Gastrocnemius medialis (tissue), 4 donors: Measurements from ENCODE around the gene PPDPF. TPM values are rescaled to one million over a fixed set of nuclear protein-coding genes. Genes with fewer than 3 reads are reported as not detected.

ENCODE experiments used
- ATAC-seq, 2 donors: fragments of 150-250 bp; one replicate each; pipeline ENCODE4 v1.9.1; 2016
- DNase-seq, 2 donors: peaks; one replicate each; pipeline ENCODE4 v3.0.0-alpha.2; 2019
- H3K27ac ChIP-seq, 4 donors: fragments of 200-600 bp; sonication (generic); 1 replicate in 1 of 4; 2 replicates in 3 of 4; pipeline ENCODE4 v1.5.1; 2016 to 2018; ENCODE audit warnings: mild to moderate bottlenecking in 2 of 4, moderate library complexity in 1 of 4
- H3K27me3 ChIP-seq, 3 donors: fragments of 200-600 bp; sonication (generic) in 2 of 3; 1 replicate in 1 of 3; 2 replicates in 2 of 3; pipeline versions ENCODE4 v1.5.1 to v1.6.0; 2016 to 2019; ENCODE audit warnings: mild to moderate bottlenecking in 1 of 3, moderate library complexity in 1 of 3
- H3K36me3 ChIP-seq, 2 donors: fragments of 200-600 bp; sonication (generic) in 1 of 2; one replicate each; pipeline ENCODE4 v1.5.1; 2017 to 2018
- H3K4me1 ChIP-seq, 2 donors: fragments of 200-600 bp; sonication (generic) in 1 of 2; one replicate each; pipeline ENCODE4 v1.5.1; 2016 to 2017; ENCODE audit warnings: mild to moderate bottlenecking in 2 of 2
- H3K4me3 ChIP-seq, 4 donors: fragments of 200-600 bp; sonication (generic) in 3 of 4; 1 replicate in 1 of 4; 2 replicates in 3 of 4; pipeline ENCODE4 v1.5.1; 2016 to 2019; ENCODE audit warnings: mild to moderate bottlenecking in 2 of 4
- H3K9me3 ChIP-seq, 3 donors: fragments of 200-600 bp; sonication (generic) in 2 of 3; 1 replicate in 1 of 3; 2 replicates in 2 of 3; pipeline ENCODE4 v1.5.1; 2016 to 2019
- CTCF ChIP-seq, 5 experiments: fragments of 450-650 bp in 3 of 5; fragments of 200-600 bp in 2 of 5; sonication (generic) in 2 of 5; IDR thresholded peaks in 4 of 5; conservative IDR thresholded peaks in 1 of 5; 1 replicate in 4 of 5; 2 replicates in 1 of 5; pipeline ENCODE4 v1.5.1; 2016 to 2019; ENCODE audit warnings: antibody characterized with exemption in 5 of 5, mild to moderate bottlenecking in 3 of 5, moderate library complexity in 3 of 5
- POLR2A ChIP-seq, 2 donors: fragments of 450-650 bp; IDR thresholded peaks; one replicate each; pipeline ENCODE4 v1.6.1; 2017; ENCODE audit warnings: antibody characterized with exemption in 2 of 2, mild to moderate bottlenecking in 2 of 2, moderate library complexity in 2 of 2
- in situ Hi-C, 4 donors: fragments of 200-750 bp; cut with MboI; loops; one replicate each; pipeline versions ENCODE4 v1.15.0 to v1.8.0; 2017; ENCODE audit warnings: low sequenced_read_pairs in 4 of 4
- intact Hi-C: fragments of 100-400 bp; cut with DNase I; formaldehyde crosslinking; loops from one replicate; pipeline ENCODE4 v1.15.1; 2023; ENCODE audit warnings: low total_unique reads
- total RNA-seq, 4 donors: library from RNA; depleted of rRNA; stranded (reverse); fragments of >200 nt; gene quantifications; one replicate each; pipeline versions ENCODE4 v1.1.0 to v1.2.3, GENCODE V29; 2016

PPDPF gene
- total RNA-seq, 4 donors from 2014 or later, result 50.2 to 207 (median 76.1) TPM

DNA sequence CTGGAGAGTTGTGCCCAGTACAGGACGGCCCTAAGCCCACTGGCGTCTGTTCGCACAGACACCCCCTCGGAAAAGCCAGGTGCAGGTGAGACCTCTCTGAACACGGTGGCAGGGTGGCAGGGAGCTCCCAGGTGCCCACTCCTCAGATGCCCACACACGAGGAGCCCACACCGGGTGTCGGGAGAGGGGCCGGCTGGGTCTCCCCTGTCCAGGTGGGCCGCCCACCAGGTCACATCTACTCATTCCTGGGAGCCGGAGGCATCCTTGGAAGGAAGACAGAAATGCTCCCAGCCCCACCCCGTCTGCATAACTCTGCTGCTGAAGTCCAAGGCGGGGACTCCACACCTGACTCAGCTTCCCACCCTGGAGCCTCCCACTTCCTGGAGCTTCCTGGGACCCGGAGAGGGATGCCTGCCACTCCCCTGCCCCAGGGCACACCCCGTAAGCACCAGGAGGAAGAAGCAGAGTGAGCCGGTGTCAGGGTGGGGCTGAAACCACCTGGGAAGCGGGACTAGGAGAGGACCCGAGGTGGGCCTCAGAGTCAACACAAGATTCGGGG is 24.5 kb downstream of the PPDPF start:
- H3K27me3 ChIP-seq, result peaks cover 24 to 36% (median 26%) of the 10 kb centered on the region in 3 donors
- no peaks in the 10 kb centered on the region for H3K9me3 ChIP-seq
- DNase-seq (no peak), ATAC-seq (no peak)
- in situ Hi-C loops, result loop anchor here in 1 of 4 donors (25.0 kb wide), 1 partner anchor 92 kb away; the partner anchor contains the start of gene GMEB2
- no peaks in the 10 kb centered on the region for H3K4me1 ChIP-seq
- no peaks in the 10 kb centered on the region for H3K36me3 ChIP-seq
- intact Hi-C loops, result no loop called here
- TF ChIP-seq POLR2A (IDR thresholded peaks at IDR 0.05), result no peak
- no peak for TF ChIP-seq CTCF (IDR thresholded peaks at IDR 0.05 in 4 of 5, conservative IDR thresholded peaks at IDR 0.05 in 1 of 5)
- no peak overlapping the region for H3K27ac ChIP-seq
- H3K4me3 ChIP-seq, result no peak overlapping the region

DNA sequence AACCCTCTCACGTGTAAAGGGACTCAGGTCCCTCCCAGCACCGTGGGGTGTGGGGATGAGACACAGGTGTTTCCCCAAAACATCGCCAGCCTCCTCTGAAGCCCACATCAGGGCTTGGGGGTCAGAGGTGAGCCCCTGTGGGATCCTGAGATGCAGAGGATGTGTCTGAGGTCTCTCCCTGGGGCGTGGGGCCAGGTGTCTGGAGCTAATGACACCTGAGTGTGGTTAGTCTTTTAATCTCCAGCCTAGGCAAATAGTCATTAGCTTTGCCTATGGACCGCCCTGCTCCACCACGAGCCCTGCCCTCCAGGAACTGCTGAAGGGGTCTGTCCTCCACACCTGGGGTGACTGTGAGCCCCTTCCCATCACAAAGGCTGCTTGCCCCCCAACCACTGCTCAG is 25.2 kb downstream of the PPDPF start:
- H3K4me1 ChIP-seq, result no peaks in the 10 kb centered on the region
- no peak overlapping the region for H3K4me3 ChIP-seq
- no peak overlapping the region for H3K27ac ChIP-seq
- in situ Hi-C loops (loop anchor here in 1 of 4 donors (25.0 kb wide), 1 partner anchor 91 kb away; the partner anchor contains the start of gene GMEB2), intact Hi-C loops (no loop called here)
- no peak for ATAC-seq
- DNase-seq, result no peak
- H3K27me3 ChIP-seq, result peaks cover 25 to 36% (median 29%) of the 10 kb centered on the region in 3 donors
- TF ChIP-seq CTCF (IDR thresholded peaks at IDR 0.05 in 4 of 5, conservative IDR thresholded peaks at IDR 0.05 in 1 of 5) (no peak), POLR2A (IDR thresholded peaks at IDR 0.05) (no peak)
- H3K36me3 ChIP-seq, result no peaks in the 10 kb centered on the region
- no peaks in the 10 kb centered on the region for H3K9me3 ChIP-seq

GRCh38 chr20:63546256-63546955 is 25.8 kb downstream of the PPDPF start:
- Histone ChIP-seq H3K4me3 (no peak overlapping the region), H3K27ac (no peak overlapping the region), H3K9me3 (no peaks in the 10 kb centered on the region), H3K4me1 (no peaks in the 10 kb centered on the region), H3K27me3 (peaks cover 27 to 40% (median 33%) of the 10 kb centered on the region in 3 donors), H3K36me3 (no peaks in the 10 kb centered on the region)
- TF ChIP-seq CTCF (IDR thresholded peaks at IDR 0.05 in 4 of 5, conservative IDR thresholded peaks at IDR 0.05 in 1 of 5) (no peak), POLR2A (IDR thresholded peaks at IDR 0.05) (no peak)
- ATAC-seq, result no peak
- DNase-seq, result no peak
- in situ Hi-C loops (loop anchor here in 1 of 4 donors (25.0 kb wide), 1 partner anchor 91 kb away; the partner anchor contains the start of gene GMEB2), intact Hi-C loops (no loop called here)

DNA sequence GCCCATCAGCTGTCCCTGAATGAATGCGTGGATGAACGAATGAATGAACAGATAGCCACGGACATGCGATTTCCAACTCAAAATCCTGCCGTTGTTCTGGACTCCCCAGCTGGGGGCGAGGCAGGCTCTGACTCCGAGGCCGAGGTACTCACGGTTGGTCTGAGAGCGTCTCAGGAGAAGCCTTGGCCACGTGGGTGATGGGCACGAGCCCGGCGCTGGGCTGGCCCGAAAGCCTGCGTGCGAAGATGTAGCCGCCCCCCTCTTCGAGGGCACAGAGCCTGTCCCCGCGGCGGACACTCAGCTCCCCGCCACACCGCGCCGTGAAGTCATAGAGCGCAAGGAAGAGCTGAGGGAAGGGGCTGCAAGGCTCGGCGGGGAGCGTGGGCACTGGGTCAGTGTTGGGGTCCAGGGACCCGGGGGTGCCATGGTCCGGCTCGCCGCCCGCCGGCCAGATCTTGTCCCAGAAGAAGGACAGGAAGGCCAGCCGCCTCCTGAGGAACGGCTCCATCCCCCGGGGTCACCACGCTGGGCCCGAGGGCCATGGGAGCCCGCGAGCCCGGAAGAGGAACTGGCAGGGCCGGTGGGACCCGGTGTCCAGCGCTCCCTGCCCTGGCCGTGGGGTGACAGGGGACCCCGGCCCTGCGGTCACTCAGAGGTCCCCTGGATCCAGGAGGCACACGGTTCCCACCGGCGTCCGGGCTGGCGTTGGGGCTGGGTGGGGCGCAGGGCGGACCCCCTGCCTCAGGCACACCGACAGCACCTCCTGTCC is 26.6 kb downstream of the PPDPF start:
- in situ Hi-C loops, result loop anchor here in 1 of 4 donors (25.0 kb wide), 1 partner anchor 90 kb away; the partner anchor contains the start of gene GMEB2
- Histone ChIP-seq H3K4me3 (no peak overlapping the region), H3K27ac (no peak overlapping the region), H3K9me3 (no peaks in the 10 kb centered on the region), H3K27me3 (peaks cover 32 to 40% (median 33%) of the 10 kb centered on the region in 3 donors), H3K36me3 (no peaks in the 10 kb centered on the region), H3K4me1 (no peaks in the 10 kb centered on the region)
- ATAC-seq (no peak), DNase-seq (no peak)
- intact Hi-C loops, result no loop called here
- no peak for TF ChIP-seq CTCF (IDR thresholded peaks at IDR 0.05 in 4 of 5, conservative IDR thresholded peaks at IDR 0.05 in 1 of 5)
- no peak for TF ChIP-seq POLR2A (IDR thresholded peaks at IDR 0.05)
